ENCODE measurements around the gene NFYA.

GRCh38 chr6:41132254-41132653, 59.5 kb downstream of the NFYA start:
- TF ChIP-seq CTCF (IDR thresholded peaks at IDR 0.05) = no peak
- no peak for TF ChIP-seq EP300 (IDR thresholded peaks at IDR 0.05)

All from ovary (tissue), 3 donors.